LoVo (cell line): ENCODE data around the gene MTSS2.
"Not testable (repeated sequence)": the region's sequence is repeated elsewhere in the genome, so short reads cannot be mapped to it uniquely, and the experiment has no call there.

Experiments
- DNase-seq: peaks from one replicate; pipeline ENCODE4 v3.0.0-alpha.2; 2016; ENCODE audit warnings: low spot score

Gene MTSS2

DNA sequence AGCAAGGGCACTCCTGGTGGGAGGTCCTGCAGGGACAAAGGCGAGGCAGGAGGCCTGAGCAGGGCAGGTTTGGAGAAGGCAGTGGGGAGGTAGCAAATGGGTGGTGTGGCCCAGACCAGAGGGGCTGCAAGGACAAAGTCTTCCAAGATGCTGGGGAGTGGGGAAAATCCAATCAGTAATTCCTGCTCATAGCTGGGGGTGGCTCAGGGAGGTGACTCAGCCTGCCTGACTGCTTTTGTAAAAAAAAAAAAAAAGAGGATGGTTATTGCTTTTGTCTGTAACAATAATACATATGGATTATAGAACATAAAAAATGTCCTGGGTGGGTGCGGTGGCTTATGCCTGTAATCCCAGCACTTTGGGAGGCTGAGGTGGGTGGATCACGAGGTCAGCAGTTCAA is 34.3 kb downstream of the MTSS2 start:
- no peak for DNase-seq

DNA sequence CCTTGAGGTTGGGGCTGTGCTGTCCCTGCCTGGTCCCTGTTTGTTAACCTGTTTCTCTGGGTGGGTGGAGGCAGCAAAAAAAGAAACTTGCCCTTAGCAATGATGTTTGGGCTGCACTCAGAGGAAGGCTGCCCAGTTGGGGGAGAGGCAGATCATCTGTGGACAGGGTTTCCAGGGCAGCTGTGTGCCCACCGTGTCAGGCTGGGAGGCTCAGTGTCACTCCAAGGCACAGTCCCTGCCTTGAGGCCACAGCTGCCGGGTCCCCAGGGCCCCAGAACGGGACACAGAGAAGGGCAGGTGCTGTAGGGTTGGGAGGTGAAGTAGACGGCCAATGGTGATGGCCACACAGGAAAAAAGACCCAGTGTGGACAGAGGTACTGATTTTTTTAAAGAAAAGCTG is 35.6 kb downstream of the MTSS2 start:
- no peak for DNase-seq

DNA sequence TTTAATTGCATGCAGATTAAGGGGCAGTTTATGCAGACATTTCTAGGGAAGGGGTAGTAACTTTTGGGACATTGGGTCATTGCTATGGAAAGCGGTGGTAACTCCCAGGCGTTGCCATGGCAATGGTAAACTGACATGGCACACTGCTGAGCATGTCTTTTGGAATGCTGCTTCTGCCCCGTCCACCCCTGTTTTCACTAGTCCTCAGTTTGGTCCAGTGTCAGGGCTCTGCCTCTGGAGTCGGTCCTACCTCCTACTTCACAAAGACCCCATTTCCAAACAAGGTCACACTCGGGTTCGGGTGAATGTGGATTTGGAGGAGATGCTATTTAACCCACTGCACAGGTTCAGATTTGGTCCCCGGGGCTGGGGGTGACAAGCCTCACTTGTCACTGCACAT is 36.6 kb downstream of the MTSS2 start:
- DNase-seq, result no peak

DNA sequence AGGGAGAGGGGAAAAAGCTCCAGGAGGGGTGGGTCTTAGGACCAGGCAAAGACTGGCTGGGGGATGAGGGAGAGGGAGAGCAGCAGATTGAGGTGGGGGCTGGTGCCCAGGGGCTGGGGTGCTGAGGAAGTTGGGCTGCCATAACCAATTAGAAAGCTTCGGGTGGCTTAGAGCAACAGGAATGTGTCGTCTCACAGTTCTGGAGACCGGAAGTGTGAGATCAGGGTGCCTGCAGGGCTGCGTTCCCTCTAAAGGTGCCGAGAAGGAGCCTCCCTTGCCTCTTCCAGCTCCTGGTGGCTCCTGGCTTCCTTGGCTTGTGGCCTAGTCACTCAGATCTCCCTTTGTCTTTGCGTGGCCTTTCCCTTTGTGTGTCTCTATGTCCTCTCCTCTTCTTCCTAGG is 37.2 kb downstream of the MTSS2 start:
- DNase-seq, result no peak

DNA sequence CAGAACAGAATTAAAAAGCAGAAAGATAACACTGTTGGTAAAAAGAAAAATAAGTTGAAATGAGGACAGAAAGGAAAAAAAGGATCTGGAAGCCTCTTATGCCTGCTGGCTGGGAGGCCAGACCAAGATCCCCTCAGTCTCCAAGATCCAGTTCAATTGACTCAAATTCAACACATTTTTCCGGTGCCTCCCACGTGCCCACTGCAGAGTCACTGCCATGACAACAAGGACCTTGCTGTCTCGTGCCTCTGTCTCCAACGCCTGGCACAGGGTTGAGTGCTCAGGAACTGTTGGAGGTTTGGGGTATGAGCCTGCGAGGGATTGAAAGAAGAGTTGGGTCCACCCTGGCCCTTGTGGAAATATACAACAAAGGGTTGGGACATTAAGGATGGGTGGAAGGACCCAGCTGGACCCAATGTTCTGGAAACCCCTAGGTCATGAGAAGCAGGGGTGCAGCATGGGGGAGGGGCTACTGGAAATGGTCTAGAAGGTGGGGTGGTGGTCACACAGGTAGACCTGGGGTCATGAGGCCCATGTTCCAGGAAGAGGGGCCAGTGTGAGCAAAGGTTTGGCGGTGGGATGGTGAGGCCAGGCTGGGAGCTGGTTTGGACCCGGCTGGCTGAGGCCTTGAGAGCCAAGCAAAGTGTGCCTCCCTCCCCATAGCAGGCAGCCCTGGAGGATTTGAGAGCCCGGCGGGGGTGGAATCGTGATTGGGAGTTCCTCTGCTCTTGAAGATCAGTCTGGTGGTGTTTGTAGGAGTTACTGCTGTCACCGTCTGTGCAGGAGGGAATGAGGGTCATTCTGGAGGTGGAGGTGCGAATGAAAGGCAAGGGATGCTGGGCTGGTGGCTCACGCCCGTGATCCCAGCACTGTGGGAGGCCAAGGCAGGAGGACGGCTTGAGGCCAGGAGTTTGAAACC is 38.2 kb downstream of the MTSS2 start:
- DNase-seq, result no peak

GRCh38 chr16:70646260-70647241 is 39.3 kb downstream of the MTSS2 start, which contains the start of gene IL34:
Gene IL34 (plus strand): TSS chr16:70646559. CDS start chr16:70646948, 389 bp downstream.
- DNase-seq, result no peak

- DNase-seq, result no peak
Observed at GRCh38 chr16:70644763-70645597, 40.9 kb downstream of the MTSS2 start.

- DNase-seq, result not testable (repeated sequence)
Observed at GRCh38 chr16:70643264-70643663, 42.6 kb downstream of the MTSS2 start.

DNA sequence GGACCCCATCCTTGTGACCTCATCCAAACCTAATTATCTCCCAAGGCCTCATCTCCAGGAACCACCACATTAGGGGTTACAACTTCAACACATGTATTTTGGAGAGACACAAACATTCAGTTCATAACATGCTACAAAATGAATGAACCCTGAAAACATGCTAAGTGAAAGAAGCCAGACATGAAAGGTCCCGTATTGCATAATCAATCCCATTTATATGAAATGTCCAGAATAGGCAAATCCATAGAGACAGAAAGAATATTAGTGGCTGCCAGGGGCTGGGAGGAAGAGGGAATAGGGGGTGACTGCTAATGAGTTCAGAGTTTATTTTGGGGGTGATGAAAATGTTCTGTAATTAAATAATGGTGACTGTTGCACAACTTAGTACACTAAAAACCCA is 43.2 kb downstream of the MTSS2 start:
- no peak for DNase-seq

GRCh38 chr16:70638814-70639792 is 46.8 kb downstream of the MTSS2 start:
- no peak for DNase-seq
